HG03135 (cell line): ENCODE results near the gene ZNF135.

ENCODE experiments used
- ATAC-seq: cut with Tn5 transposase; IDR thresholded peaks from one replicate; pipeline ENCODE4 v1.9.1; 2021; ENCODE audit warnings: mild to moderate bottlenecking, moderate library complexity; ENCODE audit not compliant: unreplicated experiment

ZNF135 gene

GRCh38 chr19:58059003-58059670 is at the start of gene ZNF135:
TSS of gene ZNF135 (plus strand) at chr19:58059282. CDS start at chr19:58060003, 721 bp downstream.
- no peak for ATAC-seq

- ATAC-seq = no peak
Observed at GRCh38 chr19:58009301-58009665, 49.8 kb upstream of the ZNF135 start.

GRCh38 chr19:58009666-58010301 is 49.3 kb upstream of the ZNF135 start:
- no peak for ATAC-seq

GRCh38 chr19:58010507-58010906 is 48.6 kb upstream of the ZNF135 start:
- no peak for ATAC-seq

- no peak for ATAC-seq
Observed at GRCh38 chr19:58014141-58014540, 44.9 kb upstream of the ZNF135 start.

- no peak for ATAC-seq
Observed at GRCh38 chr19:58020129-58020528, 39.0 kb upstream of the ZNF135 start.

GRCh38 chr19:58021541-58022282 is 37.4 kb upstream of the ZNF135 start:
- ATAC-seq = no peak

- no peak for ATAC-seq
Observed at GRCh38 chr19:58022283-58022660, 36.8 kb upstream of the ZNF135 start.

- ATAC-seq = no peak
Observed at GRCh38 chr19:58024661-58025060, 34.4 kb upstream of the ZNF135 start.

- ATAC-seq = no peak
Observed at GRCh38 chr19:58033741-58034476, 25.2 kb upstream of the ZNF135 start, which contains the start of gene ZSCAN1. TSS of gene ZSCAN1 (plus strand) at chr19:58034025. CDS start at chr19:58037837, 3,812 bp downstream.

- ATAC-seq = no peak
Observed at GRCh38 chr19:58034477-58034793, 24.6 kb upstream of the ZNF135 start.

GRCh38 chr19:58035863-58036262 is 23.2 kb upstream of the ZNF135 start:
- ATAC-seq = no peak

- ATAC-seq = no peak
Observed at GRCh38 chr19:58037927-58038687, 21.0 kb upstream of the ZNF135 start.

- ATAC-seq = no peak
Observed at GRCh38 chr19:58038688-58039204, 20.3 kb upstream of the ZNF135 start.

- ATAC-seq = no peak
Observed at GRCh38 chr19:58040751-58041525, 18.1 kb upstream of the ZNF135 start.

- no peak for ATAC-seq
Observed at GRCh38 chr19:58042495-58043340, 16.4 kb upstream of the ZNF135 start.

GRCh38 chr19:58044391-58044790 is 14.7 kb upstream of the ZNF135 start:
- ATAC-seq = no peak

GRCh38 chr19:58044886-58045285 is 14.2 kb upstream of the ZNF135 start:
- ATAC-seq = no peak
